ENCODE measurements around the gene EGFL6. TPM values are rescaled to one million over a fixed set of nuclear protein-coding genes. Genes with fewer than 3 reads are reported as not detected.

The EGFL6 gene
- total and polyA plus RNA-seq, 10 of the 15 experiments (the other 5 are each of a cell fraction or from before 2014, with no cell fraction given), result 0.03 TPM; not detected in 9

GRCh38 chrX:13646154-13646549 lies 76.8 kb downstream of the EGFL6 start:
- H3K4me3 ChIP-seq, result no peak overlapping the region
- TF ChIP-seq POLR2A (IDR thresholded peaks at IDR 0.05; ENCODE audit: low read depth, low read length) (no peak), RAD21 (IDR thresholded peaks at IDR 0.05; ENCODE audit: insufficient read depth, low read depth, low read length) (peak; percentile 72), SRF (IDR thresholded peaks at IDR 0.05; ENCODE audit: low read depth in 2 of 2, low read length in 2 of 2) (no peak), SMC3 (IDR thresholded peaks at IDR 0.05; ENCODE audit: borderline replicate concordance, low read length) (peak; percentile 79), ETV6 (conservative IDR thresholded peaks at IDR 0.05 in 1 of 2, IDR thresholded peaks at IDR 0.05 in 1 of 2; ENCODE audit: borderline replicate concordance in 1 of 2, low read depth in 1 of 2) (no peak), FOS (IDR thresholded peaks at IDR 0.05; ENCODE audit: borderline replicate concordance, extremely low read depth, insufficient read length) (no peak), JUND (IDR thresholded peaks at IDR 0.05; ENCODE audit: low read depth, low read length) (no peak), YY1 (IDR thresholded peaks at IDR 0.05; ENCODE audit: low read depth, low read length) (0 out of 2 replicates have a peak, but pooled peaks have one; percentile 15), CTCF (IDR thresholded peaks at IDR 0.05 in 2 of 3, conservative IDR thresholded peaks at IDR 0.05 in 1 of 3; ENCODE audit: control insufficient read depth in 2 of 3, extremely low read depth in 1 of 3, insufficient read depth in 1 of 3, low read depth in 3 of 3, low read length in 3 of 3) (peak; percentile 67 to 80 (median 76)), RCOR1 (conservative IDR thresholded peaks at IDR 0.05; ENCODE audit: low read depth, low read length) (no peak)
- FAIRE-seq (no peak), DNase-seq (ENCODE audit: low read depth, low spot score) (no peak), ATAC-seq (peak; percentile 80)
- H3K27me3 ChIP-seq (replicated peaks in 1 of 2; ENCODE audit: control insufficient read depth in 2 of 2, insufficient read depth in 2 of 2, low read length in 1 of 2), result no peaks in the 10 kb centered on the region; a peak in 1 of 4 replicates
- no peak overlapping the region for H3K9ac ChIP-seq (ENCODE audit: control insufficient read depth, insufficient read depth, low read length)
- H3K27ac ChIP-seq (ENCODE audit: control insufficient read depth, insufficient read depth), result no peak overlapping the region
- no TSS peak for BruUV-seq (replicated peaks)
- no peaks in the 10 kb centered on the region for H3K4me1 ChIP-seq (ENCODE audit: control insufficient read depth, insufficient read depth, low read length)
- POLR2A ChIA-PET, result no interaction called here
- no peaks in the 10 kb centered on the region for H3K9me3 ChIP-seq (replicated peaks; ENCODE audit: control insufficient read depth, insufficient read depth, low read length)
- H4K20me1 ChIP-seq (ENCODE audit: control insufficient read depth, insufficient read depth), result no peaks in the 10 kb centered on the region
- no peaks in the 10 kb centered on the region for H3K36me3 ChIP-seq (ENCODE audit: control insufficient read depth in 2 of 2, insufficient read depth in 2 of 2, low read length in 1 of 2)
- CTCF ChIA-PET, result interaction anchor here (0.6 to 5.0 kb wide), 32 partner anchors 10 to 832 kb away, joined by 3 to 143 read pairs (median 4); no protein-coding TSS in a partner anchor
- no peaks in the 10 kb centered on the region for H3K79me2 ChIP-seq (ENCODE audit: control insufficient read depth, insufficient read depth, low read length)
- in situ Hi-C loops (cut with MboI) (loop anchor here (10.0 kb wide), 1 partner anchor 541 kb away; no protein-coding TSS in a partner anchor), intact Hi-C loops (cut with micrococcal nuclease; ENCODE audit: unreplicated experiment) (loop anchor here (1.0 to 5.0 kb wide), 4 partner anchors 124 to 834 kb away; no protein-coding TSS in a partner anchor)
- no peak overlapping the region for H3K4me2 ChIP-seq (ENCODE audit: control insufficient read depth, insufficient read depth)
- SMC1A ChIA-PET (ENCODE audit: uncharacterized antibody, unreplicated experiment), result interaction anchor here (0.6 to 5.0 kb wide), 16 partner anchors 13 to 700 kb away, joined by 3 to 86 read pairs (median 4); no protein-coding TSS in a partner anchor
- no peak overlapping the region for H2AFZ ChIP-seq (ENCODE audit: control insufficient read depth, low read depth, low read length)
- RAD21 ChIA-PET (ENCODE audit: unreplicated experiment), result interaction anchor here (0.5 to 5.0 kb wide), 14 partner anchors 21 to 831 kb away, joined by 3 to 48 read pairs (median 4); no protein-coding TSS in a partner anchor
- 24% methylated on average over 3 of the region's 3 CpGs for WGBS (ENCODE audit: insufficient coverage, insufficient replicate concordance, low lambda C conversion rate, missing lambda C conversion rate)
